ENCODE results near the gene ZNF367.

- TF ChIP-seq CTCF (IDR thresholded peaks at IDR 0.05) = no peak
- TF ChIP-seq POLR2A (IDR thresholded peaks at IDR 0.05) = no peak
- TF ChIP-seq POLR2AphosphoS5 (IDR thresholded peaks at IDR 0.05) = no peak
- TF ChIP-seq EP300 (IDR thresholded peaks at IDR 0.05) = no peak
Measured at GRCh38 chr9:96413302-96414221, 4.6 kb downstream of the ZNF367 start.

Data from suprapubic skin (tissue), 4 donors.